ENCODE data around the gene PCBP2. TPM values are rescaled to one million over a fixed set of nuclear protein-coding genes. Genes with fewer than 3 reads are reported as not detected.

The PCBP2 gene
- total RNA-seq, 4 donors from 2014 or later, result 414 to 583 (median 490) TPM

DNA sequence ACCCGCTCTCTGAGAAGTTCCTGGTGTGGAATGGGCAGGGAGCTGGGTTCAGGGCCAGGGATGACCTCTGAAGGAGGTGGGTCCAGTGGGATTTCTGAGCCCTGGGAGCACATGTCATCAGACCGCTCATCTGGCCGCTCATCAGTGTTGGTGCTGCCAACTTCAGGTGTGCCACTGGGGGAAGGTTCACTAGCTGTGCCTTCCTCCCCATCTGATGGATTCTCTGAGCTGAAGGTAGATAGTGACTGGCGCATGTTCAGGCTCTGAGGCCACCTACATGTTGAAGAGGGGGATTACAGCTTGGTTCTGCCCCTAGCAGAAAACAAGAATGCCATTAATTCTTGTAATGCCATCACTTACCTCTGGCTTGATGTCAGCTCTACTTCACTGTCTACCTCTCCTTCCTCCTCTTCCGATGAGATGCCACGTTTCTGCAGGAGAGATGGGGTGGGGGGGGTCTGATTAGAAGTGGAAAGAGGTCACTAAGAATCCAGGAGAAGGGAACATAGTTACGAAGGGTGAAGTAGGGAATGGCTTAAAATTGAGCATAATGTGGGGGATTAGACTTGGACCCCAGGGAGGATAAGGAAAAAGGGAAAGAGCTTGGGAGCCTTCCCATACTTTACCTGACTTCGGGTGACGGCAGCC, 30.2 kb downstream of the PCBP2 start:
- Histone ChIP-seq H3K4me1 (peaks cover 0 to 60% (median 21%) of the 10 kb centered on the region in 4 donors), H3K9me3 (no peaks in the 10 kb centered on the region), H3K4me3 (no peak overlapping the region), H3K27ac (peak overlapping the region in 3 of 4 donors; percentile 0 to 31 (median 13)), H3K36me3 (peaks cover 8 to 94% (median 17%) of the 10 kb centered on the region in 3 donors), H3K27me3 (no peaks in the 10 kb centered on the region)
- WGBS, 2 donors, result 69 to 73% methylated on average over 9 of the region's 9 CpGs
- TF ChIP-seq EP300 (IDR thresholded peaks at IDR 0.05) (no peak), CTCF (IDR thresholded peaks at IDR 0.05) (peak in 1 of 5 experiments; percentile 15)
- DNase-seq (ENCODE audit: low spot score in 2 of 2), result no peak

GRCh38 chr12:53482626-53483168, 30.8 kb downstream of the PCBP2 start:
- Histone ChIP-seq H3K27me3 (no peaks in the 10 kb centered on the region), H3K27ac (peak overlapping the region in 1 of 4 donors; percentile 31), H3K4me1 (peaks cover 0 to 62% (median 18%) of the 10 kb centered on the region in 4 donors), H3K36me3 (peaks cover 8 to 97% (median 19%) of the 10 kb centered on the region in 3 donors), H3K9me3 (no peaks in the 10 kb centered on the region), H3K4me3 (no peak overlapping the region)
- TF ChIP-seq EP300 (IDR thresholded peaks at IDR 0.05) (no peak), CTCF (IDR thresholded peaks at IDR 0.05) (no peak), POLR2A (IDR thresholded peaks at IDR 0.05) (no peak)
- no peak for DNase-seq (ENCODE audit: low spot score in 2 of 2)
- 70 to 71% methylated on average over 18 of the region's 18 CpGs for WGBS, 2 donors

GRCh38 chr12:53483225-53483978, 31.5 kb downstream of the PCBP2 start:
- DNase-seq (ENCODE audit: low spot score in 2 of 2), result no peak
- Histone ChIP-seq H3K9me3 (no peaks in the 10 kb centered on the region), H3K27ac (no peak overlapping the region), H3K36me3 (peaks cover 8 to 98% (median 19%) of the 10 kb centered on the region in 3 donors), H3K4me1 (peaks cover 0 to 56% (median 15%) of the 10 kb centered on the region in 4 donors), H3K27me3 (no peaks in the 10 kb centered on the region), H3K4me3 (no peak overlapping the region)
- TF ChIP-seq EP300 (IDR thresholded peaks at IDR 0.05) (no peak), POLR2A (IDR thresholded peaks at IDR 0.05) (no peak), CTCF (IDR thresholded peaks at IDR 0.05) (no peak)
- WGBS, 2 donors, result 79 to 81% methylated on average over 9 of the region's 9 CpGs

GRCh38 chr12:53483979-53484377, 32.1 kb downstream of the PCBP2 start:
- no peaks in the 10 kb centered on the region for H3K9me3 ChIP-seq
- H3K4me1 ChIP-seq, result peaks cover 0 to 51% (median 15%) of the 10 kb centered on the region in 4 donors
- H3K36me3 ChIP-seq, result peaks cover 8 to 92% (median 19%) of the 10 kb centered on the region in 3 donors
- H3K27me3 ChIP-seq, result no peaks in the 10 kb centered on the region
- H3K4me3 ChIP-seq, result no peak overlapping the region
- no peak for DNase-seq (ENCODE audit: low spot score in 2 of 2)
- 82 to 85% methylated on average over 4 of the region's 4 CpGs for WGBS, 2 donors
- no peak for TF ChIP-seq EP300 (IDR thresholded peaks at IDR 0.05)
- no peak for TF ChIP-seq CTCF (IDR thresholded peaks at IDR 0.05)
- no peak overlapping the region for H3K27ac ChIP-seq

All from tibial nerve (tissue), 4 donors.